GM15510 (cell line): ENCODE data around the gene GHSR.

Experiments used
- POLR2A ChIP-seq: IDR thresholded peaks from 3 replicates; pipeline ENCODE4 v1.6.1; 2011; ENCODE audit warnings: borderline replicate concordance; ENCODE audit not compliant: insufficient read length; ENCODE audit errors: extremely low read depth

Gene GHSR

GRCh38 chr3:172447611-172448579 is at the start of gene GHSR:
TSS of gene GHSR (minus strand) at chr3:172448456. CDS start at chr3:172448413, 43 bp downstream.
- no peak for TF ChIP-seq POLR2A

DNA sequence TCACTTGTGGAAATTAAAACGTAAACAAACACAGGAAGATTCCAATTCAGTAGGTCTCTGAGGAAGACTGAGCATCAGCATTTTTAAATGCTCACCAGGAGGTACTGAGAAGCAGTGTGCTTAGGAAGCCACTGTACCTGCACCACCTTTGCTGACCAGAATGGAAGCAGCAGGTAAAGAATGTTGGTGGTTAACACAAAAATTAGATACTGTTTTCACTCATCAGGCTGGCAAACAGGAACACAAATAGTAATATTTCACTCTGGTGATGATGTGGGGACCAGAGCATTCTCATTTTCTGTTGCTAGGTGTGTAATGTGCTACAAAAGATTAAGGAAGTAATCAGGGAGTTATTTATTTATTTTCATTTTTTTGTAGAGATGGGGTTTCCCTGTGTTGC is 29.9 kb upstream of the GHSR start:
- TF ChIP-seq POLR2A: no peak

- TF ChIP-seq POLR2A: no peak
These were observed 28.1 kb upstream of the GHSR start for GRCh38 chr3:172476347-172476746.

GRCh38 chr3:172475703-172476102 is 27.4 kb upstream of the GHSR start:
- no peak for TF ChIP-seq POLR2A

- no peak for TF ChIP-seq POLR2A
These were observed 23.6 kb upstream of the GHSR start for GRCh38 chr3:172471903-172472302.

GRCh38 chr3:172470588-172470987 is 22.3 kb upstream of the GHSR start:
- no peak for TF ChIP-seq POLR2A

DNA sequence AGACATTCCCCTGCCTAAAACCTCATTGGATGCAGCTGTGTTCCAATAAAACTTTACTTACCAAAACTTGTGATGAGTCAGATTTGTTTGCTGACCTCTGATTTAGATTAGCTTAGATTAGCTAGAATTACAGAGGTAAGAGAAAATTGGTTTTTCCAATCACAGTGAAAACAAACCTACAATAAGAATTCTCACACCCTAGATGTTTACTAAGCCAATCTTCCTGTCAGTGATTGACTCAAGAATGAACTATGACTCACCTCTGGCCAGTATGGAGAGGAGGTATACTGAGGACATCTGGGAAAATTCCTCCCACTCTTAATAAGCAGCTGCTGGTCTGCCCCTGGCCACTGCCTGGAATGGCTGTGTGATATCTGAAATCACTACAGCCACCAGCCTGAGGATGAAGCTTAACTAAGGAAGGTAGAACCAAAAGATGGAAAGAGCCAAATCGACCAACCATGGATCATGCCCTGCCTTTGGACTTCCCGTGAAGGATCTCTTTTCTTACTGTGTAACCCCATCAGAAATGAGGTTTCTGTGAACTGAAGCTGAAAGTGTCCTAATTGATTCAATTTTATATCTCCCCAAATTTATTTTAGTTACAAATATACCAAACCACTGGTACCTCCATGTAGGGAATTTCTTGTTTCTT is 19.0 kb upstream of the GHSR start:
- TF ChIP-seq POLR2A: no peak

GRCh38 chr3:172466553-172467130 is 18.4 kb upstream of the GHSR start:
- TF ChIP-seq POLR2A: no peak

DNA sequence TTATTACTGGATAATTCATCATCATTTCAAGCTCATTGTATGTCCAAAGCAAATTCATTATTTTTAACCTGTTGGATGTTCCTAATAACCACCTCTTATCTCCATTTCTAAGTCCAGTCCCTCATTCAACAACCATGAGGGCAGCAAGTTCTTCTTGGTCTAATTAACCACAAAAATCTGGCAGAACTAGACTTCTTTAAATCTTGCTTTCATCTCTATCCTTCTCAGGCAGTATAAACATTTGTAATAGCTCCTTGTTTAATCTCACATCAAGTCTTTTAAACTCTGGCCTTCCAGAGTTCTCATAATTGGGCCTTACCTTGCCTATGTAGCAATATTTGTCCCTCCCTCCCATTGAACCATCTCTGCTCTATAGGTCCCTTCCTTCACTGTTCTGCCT is 17.0 kb upstream of the GHSR start:
- no peak for TF ChIP-seq POLR2A

DNA sequence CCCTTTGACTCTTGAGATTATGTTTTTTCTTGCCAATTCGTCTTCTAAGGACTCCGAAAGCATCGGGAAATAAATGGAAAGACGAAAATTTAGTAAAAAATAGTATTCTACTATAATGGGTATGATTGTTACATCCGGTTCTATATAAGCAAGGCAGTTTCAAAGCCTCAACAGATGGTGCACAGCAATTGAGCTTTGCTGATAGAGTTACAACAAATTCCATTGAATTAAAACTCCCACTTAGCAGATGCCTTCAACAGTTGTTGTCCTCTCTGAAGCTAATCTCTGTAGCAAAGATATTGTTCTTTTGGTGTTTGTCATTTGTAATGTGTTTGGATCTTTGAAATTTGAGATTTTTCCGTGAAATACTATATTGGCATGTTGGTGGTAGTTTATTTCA is 16.1 kb upstream of the GHSR start:
- TF ChIP-seq POLR2A: no peak

GRCh38 chr3:172461530-172462138 is 13.4 kb upstream of the GHSR start:
- TF ChIP-seq POLR2A: no peak

GRCh38 chr3:172456404-172456803 is 8.1 kb upstream of the GHSR start:
- no peak for TF ChIP-seq POLR2A

- no peak for TF ChIP-seq POLR2A
These were observed 5.9 kb upstream of the GHSR start for GRCh38 chr3:172454180-172454579.

GRCh38 chr3:172449466-172450149 is 1.4 kb upstream of the GHSR start:
- no peak for TF ChIP-seq POLR2A
